ENCODE results near the gene ZNF684.

DNA sequence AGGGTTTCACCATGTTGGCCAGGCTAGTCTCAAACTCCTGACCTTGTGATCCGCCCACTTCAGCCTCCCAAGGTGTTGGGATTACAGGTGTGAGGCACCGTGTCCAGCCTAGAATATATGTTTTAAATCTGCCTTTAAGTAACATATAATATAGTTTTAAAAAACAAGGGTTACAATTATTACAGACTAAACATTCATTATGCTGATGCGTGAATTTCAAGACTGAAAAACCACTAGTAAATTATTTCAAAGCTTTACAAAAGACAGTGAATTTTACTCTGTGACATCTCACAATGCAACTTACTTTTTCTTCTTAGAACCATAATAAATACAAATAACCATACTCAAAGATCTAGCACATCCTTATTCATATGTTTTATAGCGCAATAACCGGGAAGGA lies 24.7 kb downstream of the ZNF684 start:
- TF ChIP-seq, protein P1, sequence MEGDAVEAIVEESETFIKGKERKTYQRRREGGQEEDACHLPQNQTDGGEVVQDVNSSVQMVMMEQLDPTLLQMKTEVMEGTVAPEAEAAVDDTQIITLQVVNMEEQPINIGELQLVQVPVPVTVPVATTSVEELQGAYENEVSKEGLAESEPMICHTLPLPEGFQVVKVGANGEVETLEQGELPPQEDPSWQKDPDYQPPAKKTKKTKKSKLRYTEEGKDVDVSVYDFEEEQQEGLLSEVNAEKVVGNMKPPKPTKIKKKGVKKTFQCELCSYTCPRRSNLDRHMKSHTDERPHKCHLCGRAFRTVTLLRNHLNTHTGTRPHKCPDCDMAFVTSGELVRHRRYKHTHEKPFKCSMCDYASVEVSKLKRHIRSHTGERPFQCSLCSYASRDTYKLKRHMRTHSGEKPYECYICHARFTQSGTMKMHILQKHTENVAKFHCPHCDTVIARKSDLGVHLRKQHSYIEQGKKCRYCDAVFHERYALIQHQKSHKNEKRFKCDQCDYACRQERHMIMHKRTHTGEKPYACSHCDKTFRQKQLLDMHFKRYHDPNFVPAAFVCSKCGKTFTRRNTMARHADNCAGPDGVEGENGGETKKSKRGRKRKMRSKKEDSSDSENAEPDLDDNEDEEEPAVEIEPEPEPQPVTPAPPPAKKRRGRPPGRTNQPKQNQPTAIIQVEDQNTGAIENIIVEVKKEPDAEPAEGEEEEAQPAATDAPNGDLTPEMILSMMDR (IDR thresholded peaks at IDR 0.05; ENCODE audit: low read length): no peak
- TF ChIP-seq EZH2 (IDR thresholded peaks at IDR 0.05; ENCODE audit: borderline replicate concordance, low read length): no peak
